ENCODE measurements around the gene ENDOD1. TPM values are rescaled to one million over a fixed set of nuclear protein-coding genes. Genes with fewer than 3 reads are reported as not detected.

ENDOD1 gene
- total RNA-seq, 4 donors from 2014 or later, result 18.2 to 59.1 (median 27.3) TPM

DNA sequence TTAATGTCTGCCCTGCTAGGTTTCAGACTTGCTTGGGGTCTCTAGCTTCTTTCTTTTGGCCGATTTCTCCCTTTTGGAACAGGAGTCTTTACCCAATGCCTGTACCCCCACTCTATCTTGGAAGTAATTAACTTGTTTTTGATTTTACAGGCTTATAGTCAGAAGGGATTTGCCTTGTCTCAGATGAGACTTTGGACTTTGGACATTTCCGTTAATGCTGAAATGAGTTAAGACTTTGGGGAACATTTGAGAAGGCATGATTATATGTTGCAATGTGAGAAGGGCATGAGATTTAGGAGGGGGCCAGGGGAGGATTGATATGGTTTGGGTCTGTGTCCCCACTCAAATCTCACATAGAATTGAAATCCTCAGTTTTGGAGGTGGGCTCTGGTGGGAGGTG lies 35.3 kb upstream of the ENDOD1 start:
- no peak for TF ChIP-seq CTCF (IDR thresholded peaks at IDR 0.05)
- ATAC-seq (ENCODE audit: low FRiP score), result no peak
- DNase-seq (ENCODE audit: low spot score), result no peak

GRCh38 chr11:95055283-95055897 lies 34.3 kb upstream of the ENDOD1 start:
- ATAC-seq (ENCODE audit: low FRiP score) (no peak), DNase-seq (ENCODE audit: low spot score) (no peak)
- no peak for TF ChIP-seq CTCF (IDR thresholded peaks at IDR 0.05)

- DNase-seq (ENCODE audit: low spot score) (no peak), ATAC-seq (ENCODE audit: low FRiP score) (no peak)
- no peak for TF ChIP-seq CTCF (IDR thresholded peaks at IDR 0.05)
Measured at GRCh38 chr11:95057959-95058358, 31.7 kb upstream of the ENDOD1 start.

- TF ChIP-seq CTCF (IDR thresholded peaks at IDR 0.05), result no peak
- DNase-seq (ENCODE audit: low spot score) (no peak), ATAC-seq (ENCODE audit: low FRiP score) (no peak)
Measured at GRCh38 chr11:95058621-95059020, 31.0 kb upstream of the ENDOD1 start.

DNA sequence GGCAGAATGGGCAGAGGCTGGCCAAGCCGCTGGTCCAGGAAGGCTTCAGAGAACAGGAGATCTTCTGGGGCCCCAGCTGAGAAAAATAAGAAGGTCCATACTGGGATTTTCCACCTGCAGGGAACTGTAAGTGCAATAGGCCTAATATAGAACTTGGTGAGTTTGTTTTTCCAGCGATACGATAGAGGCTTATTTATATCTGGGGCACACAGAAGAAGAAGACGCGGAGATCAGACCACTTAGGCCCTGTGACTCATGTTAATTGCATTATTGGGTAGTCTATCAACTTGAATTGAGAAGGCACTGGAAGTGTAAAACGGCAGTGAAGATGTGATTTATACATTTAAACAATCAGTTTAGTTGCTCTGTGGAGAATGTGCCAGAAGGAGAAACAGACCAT lies 30.6 kb upstream of the ENDOD1 start:
- DNase-seq (ENCODE audit: low spot score) (no peak), ATAC-seq (ENCODE audit: low FRiP score) (no peak)
- TF ChIP-seq CTCF (IDR thresholded peaks at IDR 0.05), result no peak

GRCh38 chr11:95065336-95065735 lies 24.3 kb upstream of the ENDOD1 start:
- no peak for TF ChIP-seq CTCF (IDR thresholded peaks at IDR 0.05)
- DNase-seq (ENCODE audit: low spot score), result no peak
- no peak for ATAC-seq (ENCODE audit: low FRiP score)

- ATAC-seq (ENCODE audit: low FRiP score) (no peak), DNase-seq (ENCODE audit: low spot score) (no peak)
- no peak for TF ChIP-seq CTCF (IDR thresholded peaks at IDR 0.05)
Measured at GRCh38 chr11:95066716-95067038, 23.0 kb upstream of the ENDOD1 start, which contains the start of gene SRSF8. Gene SRSF8 (plus strand): TSS chr11:95066919. CDS start chr11:95067227, 308 bp downstream.
